ENCODE measurements around the gene ETHE1. TPM values are rescaled to one million over a fixed set of nuclear protein-coding genes. Genes with fewer than 3 reads are reported as not detected.

ETHE1 gene, protein sequence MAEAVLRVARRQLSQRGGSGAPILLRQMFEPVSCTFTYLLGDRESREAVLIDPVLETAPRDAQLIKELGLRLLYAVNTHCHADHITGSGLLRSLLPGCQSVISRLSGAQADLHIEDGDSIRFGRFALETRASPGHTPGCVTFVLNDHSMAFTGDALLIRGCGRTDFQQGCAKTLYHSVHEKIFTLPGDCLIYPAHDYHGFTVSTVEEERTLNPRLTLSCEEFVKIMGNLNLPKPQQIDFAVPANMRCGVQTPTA
- 79.2 and 94.7 TPM in 2 replicates for total RNA-seq

DNA sequence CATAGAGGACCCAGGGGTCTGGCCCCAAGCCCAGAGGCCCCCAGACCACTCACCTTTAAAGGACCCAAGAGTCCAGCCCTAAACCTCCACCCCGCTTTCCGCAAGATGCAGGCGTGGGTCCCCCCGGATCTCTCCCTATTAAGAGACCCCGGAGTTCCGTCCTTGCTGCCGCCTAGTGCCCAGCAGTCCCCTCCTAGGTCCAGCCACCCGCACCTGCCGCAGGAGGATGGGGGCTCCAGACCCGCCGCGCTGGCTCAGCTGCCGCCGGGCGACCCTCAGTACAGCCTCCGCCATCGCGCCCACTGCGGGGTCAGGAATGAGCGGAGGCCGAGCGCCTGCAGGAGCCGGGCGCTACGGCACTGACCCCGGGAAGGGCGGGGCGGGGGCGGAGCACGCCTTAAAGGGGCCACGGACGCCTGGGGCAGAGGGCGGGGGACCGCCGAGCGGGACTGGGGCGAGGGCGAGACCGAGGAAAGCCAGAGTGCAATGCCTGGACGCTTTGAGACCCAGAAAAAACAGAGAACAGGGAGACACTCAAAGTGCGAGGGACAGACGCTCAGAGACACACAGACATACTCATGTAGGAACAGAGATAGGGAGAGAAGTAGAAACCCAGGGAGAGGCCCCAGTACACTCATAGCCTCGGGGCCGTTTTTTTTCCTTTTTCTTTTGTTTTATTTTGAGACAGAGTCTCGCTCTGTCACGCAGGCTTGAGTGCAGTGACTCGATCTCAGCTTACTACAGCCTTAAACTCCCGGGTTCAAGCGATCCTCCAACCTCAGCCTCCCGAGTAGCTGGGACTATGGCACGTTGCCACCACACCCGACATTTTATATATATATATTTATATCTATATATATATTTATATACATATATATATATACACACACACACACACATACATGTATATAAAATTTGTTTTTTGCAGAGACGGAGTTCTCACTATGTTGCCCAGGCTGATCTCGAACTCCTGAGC is at the start of gene ETHE1:
Gene ETHE1 (minus strand): TSS at position 318 of the 976 bp plus-strand sequence. CDS start 24 bp downstream, at position 294.

DNA sequence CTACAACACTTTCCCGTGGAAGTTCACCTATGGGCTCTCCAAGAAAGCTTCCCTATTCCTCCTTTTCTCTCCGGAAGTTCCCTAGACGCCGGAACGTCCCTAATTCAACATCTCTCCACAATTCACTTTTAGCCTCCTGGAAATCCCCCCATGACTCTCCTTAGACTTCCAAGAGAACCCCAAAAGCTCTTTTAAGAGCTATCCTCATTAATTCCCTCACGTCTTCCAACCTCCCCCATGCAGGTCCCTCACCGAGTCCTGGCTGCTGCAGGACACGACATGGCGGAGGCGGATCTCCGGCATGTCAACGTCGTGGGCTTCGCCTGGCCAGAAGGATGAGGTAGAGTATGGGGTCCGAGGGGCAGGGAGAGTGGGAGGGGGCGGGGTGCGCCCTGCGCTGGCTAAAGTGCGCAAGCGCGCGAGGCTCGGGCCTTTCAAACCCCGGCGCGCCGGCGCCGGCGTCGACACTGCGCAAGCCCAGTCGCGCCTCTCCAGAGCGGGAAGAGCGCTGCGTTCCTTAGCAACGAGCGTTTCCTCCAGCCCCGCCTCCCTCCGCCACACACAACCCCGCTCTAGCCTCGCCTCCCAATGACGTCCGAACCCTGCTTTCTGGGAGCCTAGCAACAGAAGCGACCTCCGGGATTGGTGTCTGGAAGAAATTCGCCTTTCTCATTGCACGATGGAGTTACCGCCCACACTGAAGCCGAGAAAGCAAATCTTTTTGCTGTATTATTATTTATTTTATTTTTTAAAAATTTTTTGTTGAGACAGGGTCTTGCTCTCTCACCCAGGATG is 48.4 kb upstream of the ETHE1 start, which contains the start of the genes PINLYP and XRCC1:
Gene PINLYP (plus strand): TSS at position 646 of the 795 bp plus-strand sequence. CDS start 1,391 bp downstream, outside the sequence.
Gene XRCC1 (minus strand): TSS at position 372 of the 795 bp plus-strand sequence. CDS start 69 bp downstream, at position 303.

DNA sequence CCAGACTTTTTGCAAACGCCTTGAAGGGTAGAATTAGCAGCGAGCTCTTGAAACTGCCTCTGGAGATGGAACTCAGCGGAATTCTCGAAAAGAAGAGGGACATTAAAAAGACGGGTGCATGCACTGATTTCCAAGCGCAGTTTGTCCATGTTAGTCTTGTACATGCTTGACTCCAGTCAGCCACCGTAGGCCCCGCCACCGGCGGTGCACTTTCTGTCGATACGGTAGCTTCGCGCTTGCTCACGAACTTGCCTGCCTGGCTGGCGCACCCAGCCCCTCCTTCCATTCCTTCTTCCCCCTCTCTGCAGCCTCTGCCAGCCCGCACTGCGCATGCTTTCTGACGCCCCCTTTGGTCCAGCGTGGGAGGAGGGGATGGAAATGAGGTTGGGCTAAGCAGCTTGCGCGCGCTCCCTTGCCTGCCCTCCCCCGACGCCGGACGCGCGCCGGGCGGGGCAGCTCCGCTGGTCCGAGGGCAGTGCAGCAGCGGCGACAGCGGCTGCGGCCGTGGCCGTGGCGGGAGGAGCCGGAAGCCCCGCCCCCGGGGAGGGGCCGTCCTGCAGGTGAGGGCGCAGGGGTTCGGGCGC is 6.1 kb upstream of the ETHE1 start, which contains the start of gene ZNF575:
Gene ZNF575 (plus strand): TSS at position 227 of the 584 bp plus-strand sequence. CDS start 1,235 bp downstream, outside the sequence.

DNA sequence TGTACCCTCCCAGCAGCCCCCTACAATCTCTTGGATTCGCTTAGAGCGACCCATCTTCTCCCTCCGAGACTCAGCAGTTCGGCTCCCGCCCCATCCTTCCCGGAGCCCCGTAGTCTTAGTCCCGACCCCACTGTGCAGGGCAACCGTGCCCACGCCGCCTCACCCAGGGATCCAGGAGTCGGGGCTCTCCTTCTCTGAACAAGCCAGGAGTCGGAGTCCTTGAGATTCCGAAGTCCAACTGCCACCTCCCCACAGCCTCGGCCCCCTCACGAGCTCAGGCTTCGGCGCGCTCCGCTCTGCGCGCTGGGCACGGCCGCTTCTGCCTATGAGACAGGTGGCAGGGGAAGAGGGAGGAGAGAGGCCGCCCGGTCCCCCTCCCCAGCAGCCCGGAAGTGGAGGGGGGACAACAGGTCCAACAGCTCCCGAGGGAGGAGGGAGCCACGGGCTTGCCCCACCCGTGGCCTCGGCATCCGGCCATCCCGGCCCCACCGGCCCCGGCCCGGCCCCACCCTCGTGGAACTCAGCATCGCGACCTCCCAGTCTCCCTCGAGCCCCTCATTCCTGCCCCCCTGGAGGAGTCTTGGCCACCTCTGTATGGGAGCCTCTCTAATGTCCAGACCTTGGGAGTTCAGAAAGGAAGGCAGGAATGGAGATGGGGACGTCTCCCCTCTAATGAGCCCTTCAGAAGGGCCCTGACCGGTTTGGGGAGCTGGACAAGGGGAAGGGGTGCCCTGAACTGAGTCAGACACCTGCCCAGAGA is 22.4 kb downstream of the ETHE1 start, which contains the start of gene PHLDB3:
Gene PHLDB3 (minus strand): TSS at position 321 of the 760 bp plus-strand sequence. CDS start 628 bp downstream, outside the sequence.

DNA sequence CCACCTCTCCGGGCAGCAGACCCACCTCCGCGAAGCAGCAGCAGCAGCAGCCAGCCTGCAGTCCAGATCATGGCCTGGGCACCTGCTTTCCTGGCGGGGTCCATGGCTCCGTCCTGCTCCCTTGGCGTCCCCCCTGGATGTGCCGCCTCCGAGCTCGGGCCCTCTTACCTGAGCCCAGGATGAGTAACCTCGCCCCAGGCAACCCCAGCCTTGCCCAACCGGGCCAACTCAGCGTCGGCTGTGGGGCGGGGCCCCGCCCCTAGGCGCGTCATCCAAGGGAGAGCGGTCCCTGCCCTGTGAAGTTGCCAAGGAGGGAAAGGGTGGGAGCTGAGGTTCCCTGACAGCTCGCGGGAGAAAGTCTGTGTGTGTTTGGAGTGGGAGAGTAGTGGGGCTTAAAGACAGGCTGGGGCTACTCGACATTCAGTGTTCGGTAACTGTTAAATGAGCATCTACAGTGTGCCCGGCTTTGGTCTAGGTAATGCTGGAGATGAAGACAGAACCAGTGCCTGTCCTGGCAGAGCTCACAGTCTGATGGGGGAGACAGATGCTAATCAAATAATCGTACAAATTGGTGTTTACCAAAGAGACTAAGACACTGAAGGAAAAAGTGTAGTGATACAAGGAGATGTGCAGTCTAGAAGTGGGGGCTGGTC is 61.4 kb downstream of the ETHE1 start, which contains the start of gene LYPD3:
Gene LYPD3 (minus strand): TSS at position 141 of the 653 bp plus-strand sequence. CDS start 37 bp downstream, at position 104.

Other genes with a start within 250 kb of the ETHE1 start
- under 0.01 and 0.69 TPM in 2 replicates for gene CD177, start 173.5 kb downstream of the ETHE1 start, total RNA-seq
- gene TEX101, start 112.3 kb downstream of the ETHE1 start, total RNA-seq = not detected in 2 replicates
- gene LYPD3, start 61.6 kb downstream of the ETHE1 start, total RNA-seq = under 0.01 and 0.44 TPM in 2 replicates
- gene PHLDB3, start 22.5 kb downstream of the ETHE1 start, total RNA-seq = 6.2 and 36.8 TPM in 2 replicates
- gene ZNF575, start 6.0 kb upstream of the ETHE1 start, total RNA-seq = 0.06 and 0.16 TPM in 2 replicates
- gene XRCC1, start 48.3 kb upstream of the ETHE1 start, total RNA-seq = 12.1 and 13.0 TPM in 2 replicates
- 0.16 and 2.8 TPM in 2 replicates for gene PINLYP, start 48.6 kb upstream of the ETHE1 start, total RNA-seq
- gene IRGQ, start 68.9 kb upstream of the ETHE1 start, total RNA-seq = 16.0 and 53.0 TPM in 2 replicates
- 7.8 and 9.6 TPM in 2 replicates for gene ZNF576, start 69.4 kb upstream of the ETHE1 start, total RNA-seq
- 0.06 TPM in 1 of 2 replicates, not detected in the other for gene SRRM5, start 84.9 kb upstream of the ETHE1 start, total RNA-seq
- gene ZNF428, start 92.4 kb upstream of the ETHE1 start, total RNA-seq = 36.1 and 37.7 TPM in 2 replicates
- gene CADM4, start 112.6 kb upstream of the ETHE1 start, total RNA-seq = 1.5 and 36.1 TPM in 2 replicates
- 27.5 and 33.2 TPM in 2 replicates for gene PLAUR, start 143.0 kb upstream of the ETHE1 start, total RNA-seq
- gene IRGC, start 188.9 kb upstream of the ETHE1 start, total RNA-seq = not detected in 2 replicates
- 8.4 and 15.9 TPM in 2 replicates for gene SMG9, start 227.8 kb upstream of the ETHE1 start, total RNA-seq